Panc1 (cell line): ENCODE measurements around the gene ABCB1. TPM values are rescaled to one million over a fixed set of nuclear protein-coding genes. Genes with fewer than 3 reads are reported as not detected.
A peak's percentile ranks its signal among the peaks of the same experiment; 100 is the strongest.

ENCODE experiments used
- ATAC-seq: fragments of 200-7000 bp; cut with Tn5 transposase; 2 replicates; pipeline ENCODE4 v1.9.1; 2020; ENCODE audit warnings: mild to moderate bottlenecking, moderate library complexity
- BruUV-seq: library from RNA; stranded (reverse); fragments of 400-500 nt; replicated peaks from 2 replicates; lab custom pipeline; 2021; lab: Mats Ljungman, UMichigan
- CTCF ChIA-PET: fragments of 300-600 bp; sonication (Branson Sonifier 250); formaldehyde crosslinking; loops from one replicate; lab custom pipeline; 2022; ENCODE audit warnings: antibody characterized with exemption; lab: Charles Lee
- POLR2A ChIA-PET: fragments of 300-600 bp; sonication (Branson Sonifier 250); formaldehyde crosslinking; loops from one replicate; lab custom pipeline; 2022; ENCODE audit warnings: antibody characterized with exemption; lab: Charles Lee
- DNase-seq: peaks from one replicate; pipeline ENCODE4 v3.0.0-alpha.2; 2010; ENCODE audit warnings: low read depth, low spot score
- H3K27ac ChIP-seq: 2 replicates; pipeline ENCODE4 v1.5.1; 2011; ENCODE audit warnings: mild to moderate bottlenecking, low read length, inconsistent platforms
- H3K27me3 ChIP-seq: fragments of 200-500 bp; sonication (Bioruptor generic); 2 replicates; pipeline ENCODE4 v1.6.0; 2014; ENCODE audit warnings: low read length, inconsistent platforms; ENCODE audit not compliant: control insufficient read depth, insufficient read depth
- H3K36me3 ChIP-seq: fragments of 200-500 bp; sonication (Bioruptor generic); 2 replicates; pipeline ENCODE4 v1.5.1; 2014; ENCODE audit warnings: inconsistent platforms, mild to moderate bottlenecking, low read length, moderate library complexity; ENCODE audit not compliant: control insufficient read depth, insufficient read depth
- H3K4me1 ChIP-seq: 2 replicates; pipeline ENCODE4 v1.5.1; 2011; ENCODE audit warnings: inconsistent platforms, mild to moderate bottlenecking, low read length, moderate library complexity; ENCODE audit not compliant: control insufficient read depth, insufficient read depth
- H3K4me3 ChIP-seq, 2 experiments: 2 replicates each; pipeline ENCODE4 v1.5.1; 2011 to 2012; ENCODE audit warnings: low read depth in 2 of 2, low read length in 2 of 2, mild to moderate bottlenecking in 2 of 2, inconsistent platforms in 1 of 2, moderate library complexity in 1 of 2
- H3K9me3 ChIP-seq: fragments of 200-500 bp; sonication (Bioruptor generic); 2 replicates; pipeline ENCODE4 v1.5.1; 2014; ENCODE audit warnings: low read depth, mild to moderate bottlenecking, inconsistent platforms, low read length, moderate library complexity; ENCODE audit not compliant: control insufficient read depth, insufficient read depth
- CTCF ChIP-seq: fragments of 450-650 bp; IDR thresholded peaks from 2 replicates; pipeline ENCODE4 v1.5.1; 2017; ENCODE audit warnings: mild to moderate bottlenecking
- POLR2AphosphoS5 ChIP-seq: IDR thresholded peaks from 2 replicates; pipeline ENCODE4 v1.6.1; 2012; ENCODE audit warnings: mild to moderate bottlenecking, low read depth, low read length, moderate library complexity
- REST ChIP-seq, 2 experiments: IDR thresholded peaks; 2 replicates each; pipeline ENCODE4 v1.6.1; 2011 to 2012; ENCODE audit warnings: low read depth in 2 of 2, control low read depth in 1 of 2, low read length in 1 of 2, mild to moderate bottlenecking in 1 of 2, moderate library complexity in 1 of 2; ENCODE audit not compliant: insufficient read depth in 1 of 2
- SIN3A ChIP-seq: IDR thresholded peaks from 2 replicates; pipeline ENCODE4 v1.6.1; 2012; ENCODE audit warnings: low read depth, mild to moderate bottlenecking, low read length, moderate library complexity, borderline replicate concordance; ENCODE audit not compliant: insufficient read depth
- TCF7L2 ChIP-seq: IDR thresholded peaks from 2 replicates; pipeline ENCODE4 v1.6.1; 2011; ENCODE audit warnings: mild to moderate bottlenecking, low read depth, low read length, inconsistent platforms
- in situ Hi-C: cut with HindIII; loops from 2 replicates; pipeline ENCODE4 v1.10.0; 2016; ENCODE audit warnings: low sequenced_read_pairs, low pct_unique_long_range_greater_than_20kb
- intact Hi-C: fragments of 100-400 bp; cut with micrococcal nuclease; formaldehyde crosslinking; loops from one replicate; pipeline ENCODE4 v1.10.0; 2022; ENCODE audit not compliant: unreplicated experiment
- total RNA-seq: library from RNA; stranded (reverse); gene quantifications from one replicate; pipeline ENCODE4 v1.2.1, GENCODE V29; 2021; ENCODE audit not compliant: unreplicated experiment

ABCB1 gene
- total RNA-seq, 1 experiment from 2014 or later = 0.67 TPM

- Histone ChIP-seq H3K9me3 (no peaks in the 10 kb centered on the region), H3K4me1 (no peaks in the 10 kb centered on the region), H3K27me3 (no peaks in the 10 kb centered on the region), H3K4me3 (no peak overlapping the region), H3K36me3 (no peaks in the 10 kb centered on the region), H3K27ac (no peak overlapping the region)
- no peak for DNase-seq
- ChIA-PET POLR2A (no interaction called here), CTCF (interaction anchor here (0.5 kb wide), 1 partner anchor 264 kb away, joined by 4 read pairs; no protein-coding TSS in a partner anchor)
- in situ Hi-C loops (no loop called here), intact Hi-C loops (loop anchor here (2.0 to 5.0 kb wide), 2 partner anchors 380 to 606 kb away; no protein-coding TSS in a partner anchor)
- TF ChIP-seq POLR2AphosphoS5 (no peak), SIN3A (no peak), CTCF (peak; percentile 54; the same call in 1 of the 2 replicates), TCF7L2 (no peak), REST (IDR thresholded peaks at IDR 0.05; ENCODE audit: insufficient read depth in 1 of 2, low read depth in 2 of 2, low read length in 1 of 2) (no peak)
- no peak for ATAC-seq
- no TSS peak for BruUV-seq
Measured at GRCh38 chr7:87506246-87507180, 94.2 kb downstream of the ABCB1 start.

GRCh38 chr7:87505557-87506245 is 95.0 kb downstream of the ABCB1 start:
- H3K4me3 ChIP-seq = no peak overlapping the region
- no peaks in the 10 kb centered on the region for H3K36me3 ChIP-seq
- intact Hi-C loops (loop anchor here (2.0 to 5.0 kb wide), 2 partner anchors 381 to 607 kb away; no protein-coding TSS in a partner anchor), in situ Hi-C loops (no loop called here)
- no peak overlapping the region for H3K27ac ChIP-seq
- no peaks in the 10 kb centered on the region for H3K4me1 ChIP-seq
- ChIA-PET POLR2A (no interaction called here), CTCF (interaction anchor here (0.5 kb wide), 1 partner anchor 265 kb away, joined by 4 read pairs; no protein-coding TSS in a partner anchor)
- no peaks in the 10 kb centered on the region for H3K9me3 ChIP-seq
- no TSS peak for BruUV-seq
- TF ChIP-seq TCF7L2 = no peak
- TF ChIP-seq SIN3A = no peak
- no peak for TF ChIP-seq POLR2AphosphoS5
- no peak for TF ChIP-seq CTCF
- TF ChIP-seq REST (IDR thresholded peaks at IDR 0.05; ENCODE audit: insufficient read depth in 1 of 2, low read depth in 2 of 2, low read length in 1 of 2) = no peak
- no peaks in the 10 kb centered on the region for H3K27me3 ChIP-seq
- no peak for DNase-seq
- no peak for ATAC-seq
